ENCODE data around the gene TXNDC2.

DNA sequence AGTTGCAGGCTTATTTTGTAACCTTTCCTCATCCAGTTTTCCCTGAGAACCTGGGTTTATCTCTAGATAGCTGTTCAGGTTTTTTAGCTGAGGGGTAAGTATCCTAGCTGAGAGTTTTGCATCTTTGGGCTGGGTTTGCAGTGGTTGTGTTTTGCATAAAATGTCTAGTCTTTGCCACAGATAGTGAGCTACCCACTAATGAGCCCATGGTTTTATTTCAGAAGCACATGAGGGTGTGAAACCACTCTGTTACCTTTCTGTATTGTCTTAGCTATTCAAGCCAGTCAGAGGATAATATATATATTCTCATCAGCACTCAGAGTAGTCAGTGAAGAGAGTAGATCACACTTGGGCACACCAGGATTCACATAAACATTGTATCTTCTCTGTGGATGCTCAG is 24.6 kb upstream of the TXNDC2 start:
- TF ChIP-seq, protein P1, sequence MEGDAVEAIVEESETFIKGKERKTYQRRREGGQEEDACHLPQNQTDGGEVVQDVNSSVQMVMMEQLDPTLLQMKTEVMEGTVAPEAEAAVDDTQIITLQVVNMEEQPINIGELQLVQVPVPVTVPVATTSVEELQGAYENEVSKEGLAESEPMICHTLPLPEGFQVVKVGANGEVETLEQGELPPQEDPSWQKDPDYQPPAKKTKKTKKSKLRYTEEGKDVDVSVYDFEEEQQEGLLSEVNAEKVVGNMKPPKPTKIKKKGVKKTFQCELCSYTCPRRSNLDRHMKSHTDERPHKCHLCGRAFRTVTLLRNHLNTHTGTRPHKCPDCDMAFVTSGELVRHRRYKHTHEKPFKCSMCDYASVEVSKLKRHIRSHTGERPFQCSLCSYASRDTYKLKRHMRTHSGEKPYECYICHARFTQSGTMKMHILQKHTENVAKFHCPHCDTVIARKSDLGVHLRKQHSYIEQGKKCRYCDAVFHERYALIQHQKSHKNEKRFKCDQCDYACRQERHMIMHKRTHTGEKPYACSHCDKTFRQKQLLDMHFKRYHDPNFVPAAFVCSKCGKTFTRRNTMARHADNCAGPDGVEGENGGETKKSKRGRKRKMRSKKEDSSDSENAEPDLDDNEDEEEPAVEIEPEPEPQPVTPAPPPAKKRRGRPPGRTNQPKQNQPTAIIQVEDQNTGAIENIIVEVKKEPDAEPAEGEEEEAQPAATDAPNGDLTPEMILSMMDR (IDR thresholded peaks at IDR 0.05): no peak
- no peak for TF ChIP-seq ZFX (IDR thresholded peaks at IDR 0.05; ENCODE audit: borderline replicate concordance)
